DOHH2 (cell line): ENCODE measurements around the gene ASTL.

ENCODE experiments used
- CTCF ChIP-seq: fragments of 200-600 bp; sonication (generic); IDR thresholded peaks from one replicate; pipeline ENCODE4 v1.5.1; 2014; ENCODE audit warnings: antibody characterized with exemption, mild to moderate bottlenecking, low read depth, low read length; ENCODE audit not compliant: poor library complexity, severe bottlenecking
- EZH2phosphoT487 ChIP-seq: fragments of 200-600 bp; sonication (generic); IDR thresholded peaks from 2 replicates; pipeline ENCODE4 v1.6.1; 2017; ENCODE audit warnings: borderline replicate concordance, mild to moderate bottlenecking, antibody characterized with exemption, low read length, moderate library complexity, mixed read lengths

GRCh38 chr2:96124406-96125265 lies 13.7 kb downstream of the ASTL start:
- no peak for TF ChIP-seq CTCF
- no peak for TF ChIP-seq EZH2phosphoT487
